ENCODE measurements around the gene DYNC1LI1. TPM values are rescaled to one million over a fixed set of nuclear protein-coding genes. Genes with fewer than 3 reads are reported as not detected.
A peak's percentile ranks its signal among the peaks of the same experiment; 100 is the strongest.

DYNC1LI1 gene
- 56.2 and 57.0 TPM in 2 replicates for total RNA-seq (2021)
- long read RNA-seq, transcript DYNC1LI1-201 (13 exons, 2,504 nt), result major isoform, 381 of 420 reads
- long read RNA-seq, partial matches to known transcripts, result 16 of 420 reads
- long read RNA-seq, other reads (novel, unspliced or antisense), result 21 of 420 reads

GRCh38 chr3:32570421-32571191, at the start of gene DYNC1LI1:
TSS of gene DYNC1LI1 (minus strand) at chr3:32570858. CDS start at chr3:32570770, 88 bp downstream.
- Mint-ChIP-seq H3K4me1 (peaks cover 32 to 34% of the 10 kb centered on the region in 2 experiments), H3K27me3 (ENCODE audit: low read depth) (no peaks in the 10 kb centered on the region), H3K36me3 (ENCODE audit: insufficient read depth in 1 of 3, low read depth in 3 of 3) (peaks cover 6 to 14% (median 7%) of the 10 kb centered on the region in 3 experiments; a peak in 6 of 7 replicates), H3K27ac (peak within 1 kb of the TSS; percentile 97 to 98 (median 98)), H3K4me3 (peak within 1 kb of the TSS; percentile 90 to 92), H3K9me3 (no peaks in the 10 kb centered on the region; a peak in 1 of 5 replicates)
- Histone ChIP-seq H3K18ac (ENCODE audit: insufficient read length, low read depth, low read length) (peak within 1 kb of the TSS; percentile 98), H3K56ac (ENCODE audit: insufficient read length, low read depth, low read length) (no peak within 1 kb of the TSS), H2BK20ac (ENCODE audit: low read depth, low read length, poor library complexity, severe bottlenecking) (no peak within 1 kb of the TSS), H2BK120ac (ENCODE audit: low read depth, low read length, poor library complexity, severe bottlenecking) (no peak within 1 kb of the TSS), H3K79me2 (ENCODE audit: insufficient read depth, low read length) (peaks cover 12% of the 10 kb centered on the region; the same call in 1 of the 2 replicates), H4K20me1 (ENCODE audit: control insufficient read depth, insufficient read depth, insufficient read length) (no peaks in the 10 kb centered on the region), H2BK5ac (ENCODE audit: insufficient read length, low read length) (peak within 1 kb of the TSS; percentile 69), H2AFZ (ENCODE audit: low read length) (no peak within 1 kb of the TSS), H3K4me1 (ENCODE audit: insufficient read depth, low read length) (no peaks in the 10 kb centered on the region), H4K5ac (ENCODE audit: insufficient read length, low read depth, low read length) (peak within 1 kb of the TSS; percentile 19), H3K14ac (ENCODE audit: insufficient read depth, low read length) (peak within 1 kb of the TSS; percentile 99), H4K91ac (ENCODE audit: insufficient read length, low read depth, low read length) (no peak within 1 kb of the TSS), H3T11ph (ENCODE audit: low read length) (no peak within 1 kb of the TSS), H3K79me1 (ENCODE audit: insufficient read depth, low read depth, low read length, poor library complexity, severe bottlenecking) (no peaks in the 10 kb centered on the region), H3K23ac (ENCODE audit: insufficient read length, low read depth, low read length) (no peak within 1 kb of the TSS), H3K23me2 (ENCODE audit: insufficient read length, low read depth, low read length, poor library complexity, severe bottlenecking) (peaks cover 5% of the 10 kb centered on the region), H3K9ac (ENCODE audit: extremely low read depth, insufficient read length, low read length) (peak within 1 kb of the TSS; percentile 96), H3K27me3 (ENCODE audit: insufficient read depth, low read length) (no peaks in the 10 kb centered on the region), H2BK12ac (ENCODE audit: insufficient read length, low read depth, low read length) (no peak within 1 kb of the TSS), H2BK15ac (ENCODE audit: low read depth, low read length) (no peak within 1 kb of the TSS), H3K4ac (ENCODE audit: low read depth, low read length) (no peak within 1 kb of the TSS; the same call in 1 of the 2 replicates), H4K8ac (replicated peaks; ENCODE audit: insufficient read length, low read depth, low read length) (no peak within 1 kb of the TSS), H3K9me3 (ENCODE audit: control insufficient read depth, low read depth, low read length) (no peaks in the 10 kb centered on the region), H3K4me2 (ENCODE audit: insufficient read depth, insufficient read length, low read length) (peak within 1 kb of the TSS; percentile 94), H3K27ac (ENCODE audit: insufficient read length, low read depth, low read length) (peak within 1 kb of the TSS; percentile 81), H2AK5ac (ENCODE audit: insufficient read length, low read length) (no peak within 1 kb of the TSS)
- no CpG with 5 or more reads among the region's 89 CpGs for WGBS (ENCODE audit: extremely low coverage, insufficient read length, low lambda C conversion rate)
- TF ChIP-seq, protein P1, sequence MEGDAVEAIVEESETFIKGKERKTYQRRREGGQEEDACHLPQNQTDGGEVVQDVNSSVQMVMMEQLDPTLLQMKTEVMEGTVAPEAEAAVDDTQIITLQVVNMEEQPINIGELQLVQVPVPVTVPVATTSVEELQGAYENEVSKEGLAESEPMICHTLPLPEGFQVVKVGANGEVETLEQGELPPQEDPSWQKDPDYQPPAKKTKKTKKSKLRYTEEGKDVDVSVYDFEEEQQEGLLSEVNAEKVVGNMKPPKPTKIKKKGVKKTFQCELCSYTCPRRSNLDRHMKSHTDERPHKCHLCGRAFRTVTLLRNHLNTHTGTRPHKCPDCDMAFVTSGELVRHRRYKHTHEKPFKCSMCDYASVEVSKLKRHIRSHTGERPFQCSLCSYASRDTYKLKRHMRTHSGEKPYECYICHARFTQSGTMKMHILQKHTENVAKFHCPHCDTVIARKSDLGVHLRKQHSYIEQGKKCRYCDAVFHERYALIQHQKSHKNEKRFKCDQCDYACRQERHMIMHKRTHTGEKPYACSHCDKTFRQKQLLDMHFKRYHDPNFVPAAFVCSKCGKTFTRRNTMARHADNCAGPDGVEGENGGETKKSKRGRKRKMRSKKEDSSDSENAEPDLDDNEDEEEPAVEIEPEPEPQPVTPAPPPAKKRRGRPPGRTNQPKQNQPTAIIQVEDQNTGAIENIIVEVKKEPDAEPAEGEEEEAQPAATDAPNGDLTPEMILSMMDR (conservative IDR thresholded peaks at IDR 0.05), result no peak
- peak; percentile 96 for DNase-seq

All from H9 (cell line).